Right lobe of liver (tissue), 4 donors: ENCODE data around the gene CD302.

ENCODE experiments used
- POLR2A ChIP-seq: fragments of 450-650 bp; IDR thresholded peaks from one replicate; pipeline ENCODE4 v1.6.1; 2017; ENCODE audit warnings: antibody characterized with exemption, mild to moderate bottlenecking
- TF ChIP-seq, protein P1 (sequence below), 4 donors: fragments of 200-600 bp in 3 of 4; fragments of 450-650 bp in 1 of 4; IDR thresholded peaks; one replicate each; pipeline versions ENCODE4 v1.5.1 to v1.8.0; 2016 to 2022; ENCODE audit warnings: antibody characterized with exemption in 4 of 4, mild to moderate bottlenecking in 2 of 4
- donor health status: DM: no; HTN: no; CAD: no.
- donor health status: DM: no; HTN: no; CAD: no.
- donor health status: DM: no; HTN: yes; CAD: no.

DNA sequence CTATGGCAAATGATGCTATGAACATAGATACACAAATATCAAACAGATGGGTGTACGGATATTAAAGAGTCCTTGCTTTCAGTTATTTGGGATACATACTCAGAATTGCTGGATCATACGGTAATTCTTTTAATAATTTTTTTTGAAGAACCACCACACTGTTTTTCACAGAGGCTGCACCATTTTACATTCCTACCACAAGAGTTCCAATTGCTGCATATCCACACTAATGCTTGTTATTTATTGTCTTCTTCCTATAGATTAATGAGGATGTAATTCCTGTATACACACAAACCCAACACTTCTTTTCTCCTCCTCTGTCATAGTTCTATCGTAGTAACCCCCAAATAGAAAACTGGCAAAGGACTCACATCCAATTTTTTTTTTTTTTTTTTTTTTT is 21.7 kb downstream of the CD302 start:
- TF ChIP-seq, protein P1, sequence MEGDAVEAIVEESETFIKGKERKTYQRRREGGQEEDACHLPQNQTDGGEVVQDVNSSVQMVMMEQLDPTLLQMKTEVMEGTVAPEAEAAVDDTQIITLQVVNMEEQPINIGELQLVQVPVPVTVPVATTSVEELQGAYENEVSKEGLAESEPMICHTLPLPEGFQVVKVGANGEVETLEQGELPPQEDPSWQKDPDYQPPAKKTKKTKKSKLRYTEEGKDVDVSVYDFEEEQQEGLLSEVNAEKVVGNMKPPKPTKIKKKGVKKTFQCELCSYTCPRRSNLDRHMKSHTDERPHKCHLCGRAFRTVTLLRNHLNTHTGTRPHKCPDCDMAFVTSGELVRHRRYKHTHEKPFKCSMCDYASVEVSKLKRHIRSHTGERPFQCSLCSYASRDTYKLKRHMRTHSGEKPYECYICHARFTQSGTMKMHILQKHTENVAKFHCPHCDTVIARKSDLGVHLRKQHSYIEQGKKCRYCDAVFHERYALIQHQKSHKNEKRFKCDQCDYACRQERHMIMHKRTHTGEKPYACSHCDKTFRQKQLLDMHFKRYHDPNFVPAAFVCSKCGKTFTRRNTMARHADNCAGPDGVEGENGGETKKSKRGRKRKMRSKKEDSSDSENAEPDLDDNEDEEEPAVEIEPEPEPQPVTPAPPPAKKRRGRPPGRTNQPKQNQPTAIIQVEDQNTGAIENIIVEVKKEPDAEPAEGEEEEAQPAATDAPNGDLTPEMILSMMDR (IDR thresholded peaks at IDR 0.05) = no peak
- no peak for TF ChIP-seq POLR2A
